OCI-LY1 (cell line): Measurements from ENCODE around the gene FADS6.

ENCODE experiments used
- CTCF ChIP-seq: fragments of 200-600 bp; sonication (generic), shearing (Covaris generic); IDR thresholded peaks from 2 replicates; pipeline ENCODE4 v1.5.1; 2017; ENCODE audit warnings: mild to moderate bottlenecking, antibody characterized with exemption, low read length, moderate library complexity, mixed read lengths
- EZH2 ChIP-seq: fragments of 200-600 bp; sonication (generic), shearing (Covaris generic); IDR thresholded peaks from 2 replicates; pipeline ENCODE4 v1.8.0; 2017; ENCODE audit warnings: borderline replicate concordance, mixed run types, mild to moderate bottlenecking, antibody characterized with exemption, low read length, moderate library complexity, mixed read lengths

GRCh38 chr17:74890554-74890953, 2.9 kb downstream of the FADS6 start:
- TF ChIP-seq CTCF, result no peak
- TF ChIP-seq EZH2, result no peak
